ENCODE measurements around the gene ARHGAP6.

DNA sequence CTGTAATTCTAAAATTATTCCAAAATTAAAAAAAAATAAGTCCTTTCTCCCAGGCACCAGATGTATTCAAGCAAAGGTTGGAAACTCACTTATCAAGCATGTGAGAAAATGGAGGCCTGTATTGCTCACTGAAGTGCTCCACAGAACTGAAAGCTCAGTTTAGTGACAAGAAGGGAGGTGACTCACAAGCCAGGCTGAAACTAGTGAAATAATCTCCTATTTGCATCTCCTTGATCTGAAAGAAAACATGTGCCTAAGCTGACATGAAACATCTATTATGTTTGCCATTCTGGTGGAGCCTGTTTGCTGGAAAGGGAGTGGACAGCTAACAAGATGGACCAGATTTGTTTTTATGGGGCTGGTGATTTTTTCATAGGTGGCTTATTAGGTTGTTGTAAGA, 426.5 kb downstream of the ARHGAP6 start:
- TF ChIP-seq, protein P1, sequence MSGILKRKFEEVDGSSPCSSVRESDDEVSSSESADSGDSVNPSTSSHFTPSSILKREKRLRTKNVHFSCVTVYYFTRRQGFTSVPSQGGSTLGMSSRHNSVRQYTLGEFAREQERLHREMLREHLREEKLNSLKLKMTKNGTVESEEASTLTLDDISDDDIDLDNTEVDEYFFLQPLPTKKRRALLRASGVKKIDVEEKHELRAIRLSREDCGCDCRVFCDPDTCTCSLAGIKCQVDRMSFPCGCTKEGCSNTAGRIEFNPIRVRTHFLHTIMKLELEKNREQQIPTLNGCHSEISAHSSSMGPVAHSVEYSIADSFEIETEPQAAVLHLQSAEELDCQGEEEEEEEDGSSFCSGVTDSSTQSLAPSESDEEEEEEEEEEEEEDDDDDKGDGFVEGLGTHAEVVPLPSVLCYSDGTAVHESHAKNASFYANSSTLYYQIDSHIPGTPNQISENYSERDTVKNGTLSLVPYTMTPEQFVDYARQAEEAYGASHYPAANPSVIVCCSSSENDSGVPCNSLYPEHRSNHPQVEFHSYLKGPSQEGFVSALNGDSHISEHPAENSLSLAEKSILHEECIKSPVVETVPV (CRISPR knock-in tag; IDR thresholded peaks at IDR 0.05) = no peak
- TF ChIP-seq ZFP30 (CRISPR knock-in tag; IDR thresholded peaks at IDR 0.05) = no peak
- TF ChIP-seq ZFP3 (CRISPR knock-in tag; IDR thresholded peaks at IDR 0.05) = no peak
- TF ChIP-seq, protein P2, sequence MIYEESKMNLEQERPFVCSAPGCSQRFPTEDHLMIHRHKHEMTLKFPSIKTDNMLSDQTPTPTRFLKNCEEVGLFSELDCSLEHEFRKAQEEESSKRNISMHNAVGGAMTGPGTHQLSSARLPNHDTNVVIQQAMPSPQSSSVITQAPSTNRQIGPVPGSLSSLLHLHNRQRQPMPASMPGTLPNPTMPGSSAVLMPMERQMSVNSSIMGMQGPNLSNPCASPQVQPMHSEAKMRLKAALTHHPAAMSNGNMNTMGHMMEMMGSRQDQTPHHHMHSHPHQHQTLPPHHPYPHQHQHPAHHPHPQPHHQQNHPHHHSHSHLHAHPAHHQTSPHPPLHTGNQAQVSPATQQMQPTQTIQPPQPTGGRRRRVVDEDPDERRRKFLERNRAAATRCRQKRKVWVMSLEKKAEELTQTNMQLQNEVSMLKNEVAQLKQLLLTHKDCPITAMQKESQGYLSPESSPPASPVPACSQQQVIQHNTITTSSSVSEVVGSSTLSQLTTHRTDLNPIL (CRISPR knock-in tag; IDR thresholded peaks at IDR 0.05; ENCODE audit: low read depth) = no peak
- no peak for TF ChIP-seq RARB (CRISPR knock-in tag; IDR thresholded peaks at IDR 0.05)
